ENCODE data around the gene CCBE1. TPM values are rescaled to one million over a fixed set of nuclear protein-coding genes. Genes with fewer than 3 reads are reported as not detected.
"Not testable (repeated sequence)": the region's sequence is repeated elsewhere in the genome, so short reads cannot be mapped to it uniquely, and the experiment has no call there.

Gene CCBE1
- total RNA-seq, 1 experiment from 2014 or later = 1.3 TPM

DNA sequence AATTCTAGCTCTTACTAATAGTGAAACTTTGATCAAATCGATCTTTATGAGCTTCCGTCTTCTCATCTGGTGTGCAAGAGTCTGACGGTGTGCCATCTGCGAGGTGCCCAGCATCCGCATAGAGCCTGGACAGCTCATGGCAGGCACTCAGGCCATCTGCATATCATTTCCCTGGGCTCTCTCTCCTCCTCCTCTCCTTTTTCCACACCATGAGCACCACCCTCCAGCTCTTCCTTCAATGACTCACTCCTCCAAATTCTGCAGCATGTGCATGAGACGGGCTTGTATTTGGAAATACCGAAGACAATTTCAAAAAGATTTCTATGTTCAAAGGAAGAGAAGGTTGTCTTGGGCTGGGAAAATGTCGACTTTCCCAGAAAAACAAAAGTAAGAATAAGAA is 161.1 kb downstream of the CCBE1 start:
- no peaks in the 10 kb centered on the region for H3K36me3 ChIP-seq (replicated peaks; ENCODE audit: control insufficient read depth, insufficient read depth, low read length)
- no peak overlapping the region for H3K4me3 ChIP-seq (ENCODE audit: insufficient read depth, low read depth, low read length)
- no peak for DNase-seq
- no peaks in the 10 kb centered on the region for H3K27me3 ChIP-seq (ENCODE audit: control insufficient read depth, insufficient read depth, low read length)

- H3K36me3 ChIP-seq (replicated peaks; ENCODE audit: control insufficient read depth, insufficient read depth, low read length) = no peaks in the 10 kb centered on the region
- no peak for DNase-seq
- no peak overlapping the region for H3K4me3 ChIP-seq (ENCODE audit: insufficient read depth, low read depth, low read length)
- no peaks in the 10 kb centered on the region for H3K27me3 ChIP-seq (ENCODE audit: control insufficient read depth, insufficient read depth, low read length)
Measured at GRCh38 chr18:59535055-59535454, 162.2 kb downstream of the CCBE1 start.

DNA sequence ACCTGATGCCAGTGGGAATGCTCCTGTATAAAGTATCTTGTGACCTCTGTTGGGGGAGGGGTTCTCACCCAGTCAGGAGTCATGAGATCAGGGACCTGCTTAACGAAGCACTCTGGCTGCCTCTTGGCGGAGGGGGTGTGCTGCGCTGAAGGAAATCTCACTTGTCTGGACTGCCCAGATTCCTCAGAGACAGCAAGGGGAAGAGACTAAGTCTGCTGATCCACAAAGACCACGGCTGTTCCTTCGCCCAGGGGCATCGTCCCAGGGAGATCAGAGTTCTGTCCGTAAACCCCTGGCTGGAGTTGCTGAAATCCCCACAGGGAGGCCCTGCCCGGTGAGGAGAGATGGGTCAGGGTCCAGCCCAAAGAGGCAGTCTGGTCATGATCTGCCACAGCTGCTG is 168.4 kb downstream of the CCBE1 start:
- no peak for DNase-seq
- H3K4me3 ChIP-seq (ENCODE audit: insufficient read depth, low read depth, low read length) = no peak overlapping the region
- H3K27me3 ChIP-seq (ENCODE audit: control insufficient read depth, insufficient read depth, low read length) = no peaks in the 10 kb centered on the region
- H3K36me3 ChIP-seq (replicated peaks; ENCODE audit: control insufficient read depth, insufficient read depth, low read length) = no peaks in the 10 kb centered on the region

DNA sequence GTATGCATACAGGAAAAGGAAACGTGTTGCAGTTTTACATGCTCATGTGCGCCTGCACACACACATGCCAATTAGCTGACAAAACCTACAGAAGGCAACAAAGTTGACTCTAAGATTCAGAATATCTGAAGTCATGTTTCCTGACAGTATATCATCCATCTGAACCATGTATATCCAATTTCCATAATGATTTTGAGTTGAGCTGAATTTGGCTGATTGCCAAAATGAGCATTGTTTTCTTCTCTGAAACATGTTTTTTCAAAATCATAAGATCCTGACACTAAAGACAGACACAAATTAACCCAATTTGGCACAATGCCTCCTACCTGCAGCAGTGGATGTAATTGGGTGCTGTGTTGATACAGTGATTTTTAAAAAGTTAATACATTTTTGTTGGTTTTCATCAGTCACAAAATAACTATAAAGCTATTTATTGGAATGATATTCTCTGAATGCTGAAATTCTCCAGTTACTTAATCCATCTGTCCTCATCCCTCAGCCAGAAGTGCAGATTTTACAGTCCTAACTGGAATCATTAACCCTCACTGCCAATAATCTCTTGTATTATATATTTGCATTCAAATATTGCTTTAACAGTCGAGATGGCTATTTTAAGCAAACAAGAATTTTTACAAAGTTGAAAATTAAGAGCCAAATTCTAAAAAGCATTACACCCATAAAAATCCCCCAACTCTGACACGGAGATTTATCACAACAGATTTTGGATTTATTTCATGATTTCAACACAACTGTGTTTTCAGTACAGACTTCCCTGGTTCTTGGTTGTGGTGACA is 176.5 kb downstream of the CCBE1 start:
- no peak for DNase-seq
- no peaks in the 10 kb centered on the region for H3K36me3 ChIP-seq (replicated peaks; ENCODE audit: control insufficient read depth, insufficient read depth, low read length)
- no peaks in the 10 kb centered on the region for H3K27me3 ChIP-seq (ENCODE audit: control insufficient read depth, insufficient read depth, low read length)
- no peak overlapping the region for H3K4me3 ChIP-seq (ENCODE audit: insufficient read depth, low read depth, low read length)

DNA sequence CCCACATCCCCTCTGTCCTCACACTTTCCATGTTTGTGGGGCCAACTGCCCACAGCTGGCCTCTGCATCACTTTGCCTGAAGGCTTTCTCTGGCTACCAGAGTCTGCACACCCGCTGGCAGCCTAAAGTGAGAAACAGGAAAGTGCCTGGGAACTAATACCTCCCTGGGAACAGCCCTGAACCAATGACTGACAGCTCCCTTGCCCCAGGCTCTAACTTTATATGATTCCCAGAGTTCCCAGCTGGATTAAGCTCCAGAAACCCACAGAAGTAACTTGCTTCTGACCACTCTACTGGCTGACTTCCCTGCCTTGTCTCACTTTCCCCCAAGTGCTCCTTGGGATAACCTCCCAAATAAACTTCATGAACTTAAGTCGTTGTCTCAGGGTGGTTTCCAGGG is 178.5 kb downstream of the CCBE1 start:
- Histone ChIP-seq H3K4me3 (ENCODE audit: insufficient read depth, low read depth, low read length) (no peak overlapping the region), H3K36me3 (replicated peaks; ENCODE audit: control insufficient read depth, insufficient read depth, low read length) (no peaks in the 10 kb centered on the region), H3K27me3 (ENCODE audit: control insufficient read depth, insufficient read depth, low read length) (no peaks in the 10 kb centered on the region)
- DNase-seq = no peak

- no peaks in the 10 kb centered on the region for H3K36me3 ChIP-seq (replicated peaks; ENCODE audit: control insufficient read depth, insufficient read depth, low read length)
- H3K27me3 ChIP-seq (ENCODE audit: control insufficient read depth, insufficient read depth, low read length) = no peaks in the 10 kb centered on the region
- no peak overlapping the region for H3K4me3 ChIP-seq (ENCODE audit: insufficient read depth, low read depth, low read length)
- peak; percentile 48 for DNase-seq
Measured at GRCh38 chr18:59517446-59518165, 179.6 kb downstream of the CCBE1 start.

DNA sequence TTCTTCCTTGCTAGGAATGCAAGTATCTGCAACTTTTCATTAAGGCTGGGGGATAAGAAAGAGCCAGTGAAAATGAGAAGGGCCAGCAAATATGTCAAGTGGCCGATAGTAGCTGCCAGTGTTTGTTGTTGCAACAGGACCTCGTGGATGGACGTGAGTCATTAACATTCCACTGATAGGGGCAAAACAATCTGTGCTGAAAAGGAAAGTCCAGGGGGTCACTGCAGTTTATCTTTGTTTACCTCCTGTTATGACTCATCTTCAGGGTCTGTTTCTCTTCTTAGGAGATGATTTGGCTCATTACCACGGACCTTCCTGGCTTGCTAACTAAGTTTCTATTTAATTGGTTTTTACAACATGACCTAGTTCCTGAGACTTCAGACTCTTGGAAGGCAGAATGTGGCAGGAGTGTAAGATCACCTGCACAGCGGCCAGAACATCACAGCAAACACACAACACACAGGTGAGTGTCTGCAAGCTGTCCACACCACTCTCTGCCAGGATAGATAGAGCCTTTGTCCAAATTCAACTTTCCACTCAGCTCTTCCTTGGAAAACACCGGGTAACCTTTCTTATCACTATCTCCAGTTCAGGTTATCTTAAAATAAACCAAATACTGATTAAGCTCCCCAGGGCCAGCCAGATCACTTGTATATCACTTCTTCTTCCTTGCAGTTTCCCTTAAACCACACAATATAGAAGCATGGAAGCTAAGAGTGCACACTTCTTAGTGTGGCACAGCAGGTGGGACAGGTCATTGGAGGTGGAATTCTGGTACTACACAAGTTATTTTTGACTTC is 180.7 kb downstream of the CCBE1 start:
- peak; percentile 27 for DNase-seq
- Histone ChIP-seq H3K36me3 (replicated peaks; ENCODE audit: control insufficient read depth, insufficient read depth, low read length) (no peaks in the 10 kb centered on the region), H3K4me3 (ENCODE audit: insufficient read depth, low read depth, low read length) (no peak overlapping the region), H3K27me3 (ENCODE audit: control insufficient read depth, insufficient read depth, low read length) (no peaks in the 10 kb centered on the region)

DNA sequence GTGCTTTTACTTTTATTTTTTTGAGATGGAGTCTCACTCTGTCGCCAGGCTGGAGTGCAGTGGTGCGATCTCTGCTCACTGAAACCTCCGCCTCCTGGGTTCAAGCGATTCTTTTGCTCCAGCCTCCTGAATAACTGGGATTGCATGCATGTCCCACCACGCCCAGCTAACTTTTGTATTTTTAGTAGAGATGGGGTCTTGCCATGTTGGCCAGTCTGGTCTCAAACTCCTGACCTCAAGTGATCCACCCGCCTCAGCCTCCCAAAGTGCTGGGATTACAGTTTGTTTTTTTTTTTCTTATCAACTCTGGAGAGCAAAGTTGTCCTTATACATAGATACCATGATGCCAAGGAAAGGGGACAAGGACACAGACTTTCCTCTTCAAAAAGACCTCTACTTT is 181.3 kb downstream of the CCBE1 start:
- not testable (repeated sequence) for DNase-seq; H3K4me3 ChIP-seq (ENCODE audit: insufficient read depth, low read depth, low read length); H3K27me3 ChIP-seq (ENCODE audit: control insufficient read depth, insufficient read depth, low read length); H3K36me3 ChIP-seq (replicated peaks; ENCODE audit: control insufficient read depth, insufficient read depth, low read length)

DNA sequence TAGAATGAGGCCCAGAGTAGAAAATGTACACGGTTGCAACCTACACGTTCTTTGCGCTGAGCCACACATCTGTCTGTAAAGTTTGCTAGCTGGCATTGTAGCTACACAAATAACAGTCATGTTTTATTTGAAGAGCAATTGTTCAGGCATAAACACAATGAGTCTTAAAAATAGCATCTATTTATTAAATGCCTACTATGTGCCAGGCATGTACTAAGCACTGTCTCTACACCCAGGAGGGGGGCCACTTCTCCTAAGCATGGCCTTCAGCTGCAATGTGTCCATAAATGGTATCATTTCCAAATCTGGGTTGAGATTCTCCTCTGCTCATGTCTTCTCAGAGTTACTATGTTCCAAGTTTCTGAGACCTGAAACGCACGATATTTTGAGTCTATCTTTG is 182.1 kb downstream of the CCBE1 start:
- no peaks in the 10 kb centered on the region for H3K27me3 ChIP-seq (ENCODE audit: control insufficient read depth, insufficient read depth, low read length)
- no peaks in the 10 kb centered on the region for H3K36me3 ChIP-seq (replicated peaks; ENCODE audit: control insufficient read depth, insufficient read depth, low read length)
- no peak for DNase-seq
- H3K4me3 ChIP-seq (ENCODE audit: insufficient read depth, low read depth, low read length) = no peak overlapping the region

- Histone ChIP-seq H3K27me3 (ENCODE audit: control insufficient read depth, insufficient read depth, low read length) (no peaks in the 10 kb centered on the region), H3K36me3 (replicated peaks; ENCODE audit: control insufficient read depth, insufficient read depth, low read length) (no peaks in the 10 kb centered on the region), H3K4me3 (ENCODE audit: insufficient read depth, low read depth, low read length) (no peak overlapping the region)
- no peak for DNase-seq
Measured at GRCh38 chr18:59514203-59514602, 183.0 kb downstream of the CCBE1 start.

DNA sequence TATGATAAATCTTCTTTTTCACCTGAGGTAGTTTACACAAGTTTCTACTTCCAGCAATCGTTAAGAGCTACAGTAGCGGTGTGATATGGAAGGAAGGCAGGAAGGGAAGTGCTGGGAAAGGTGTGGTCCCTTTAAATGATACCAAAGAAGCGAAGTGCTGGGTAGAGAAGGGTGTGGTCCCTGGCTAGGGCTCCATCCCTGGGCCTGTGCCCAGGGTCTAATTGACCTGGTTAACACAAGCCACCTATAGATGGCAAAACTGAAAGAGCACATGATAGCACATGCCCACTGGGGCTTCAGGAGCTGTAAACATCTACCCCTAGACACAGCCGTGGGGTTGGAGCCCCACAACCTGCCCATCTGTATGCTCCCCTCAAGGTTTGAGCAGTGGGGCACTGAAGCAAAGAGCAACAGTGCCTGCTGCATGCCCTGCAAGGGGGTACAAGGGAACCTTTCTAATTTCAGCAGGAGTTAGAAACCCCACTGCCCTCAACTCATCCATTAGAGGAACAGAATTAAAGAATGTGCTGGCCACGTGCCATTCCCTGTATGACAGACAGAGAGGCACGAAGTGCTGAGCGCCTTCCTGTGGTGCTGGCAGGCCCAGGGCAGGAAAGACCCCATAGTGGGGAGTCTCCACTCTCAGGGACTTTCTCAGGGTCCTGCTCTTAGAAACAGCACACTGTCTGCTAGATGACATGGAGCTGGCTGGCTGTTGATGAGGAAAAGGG is 185.0 kb downstream of the CCBE1 start:
- Histone ChIP-seq H3K27me3 (ENCODE audit: control insufficient read depth, insufficient read depth, low read length) (no peaks in the 10 kb centered on the region), H3K4me3 (ENCODE audit: insufficient read depth, low read depth, low read length) (no peak overlapping the region), H3K36me3 (replicated peaks; ENCODE audit: control insufficient read depth, insufficient read depth, low read length) (no peaks in the 10 kb centered on the region)
- no peak for DNase-seq

DNA sequence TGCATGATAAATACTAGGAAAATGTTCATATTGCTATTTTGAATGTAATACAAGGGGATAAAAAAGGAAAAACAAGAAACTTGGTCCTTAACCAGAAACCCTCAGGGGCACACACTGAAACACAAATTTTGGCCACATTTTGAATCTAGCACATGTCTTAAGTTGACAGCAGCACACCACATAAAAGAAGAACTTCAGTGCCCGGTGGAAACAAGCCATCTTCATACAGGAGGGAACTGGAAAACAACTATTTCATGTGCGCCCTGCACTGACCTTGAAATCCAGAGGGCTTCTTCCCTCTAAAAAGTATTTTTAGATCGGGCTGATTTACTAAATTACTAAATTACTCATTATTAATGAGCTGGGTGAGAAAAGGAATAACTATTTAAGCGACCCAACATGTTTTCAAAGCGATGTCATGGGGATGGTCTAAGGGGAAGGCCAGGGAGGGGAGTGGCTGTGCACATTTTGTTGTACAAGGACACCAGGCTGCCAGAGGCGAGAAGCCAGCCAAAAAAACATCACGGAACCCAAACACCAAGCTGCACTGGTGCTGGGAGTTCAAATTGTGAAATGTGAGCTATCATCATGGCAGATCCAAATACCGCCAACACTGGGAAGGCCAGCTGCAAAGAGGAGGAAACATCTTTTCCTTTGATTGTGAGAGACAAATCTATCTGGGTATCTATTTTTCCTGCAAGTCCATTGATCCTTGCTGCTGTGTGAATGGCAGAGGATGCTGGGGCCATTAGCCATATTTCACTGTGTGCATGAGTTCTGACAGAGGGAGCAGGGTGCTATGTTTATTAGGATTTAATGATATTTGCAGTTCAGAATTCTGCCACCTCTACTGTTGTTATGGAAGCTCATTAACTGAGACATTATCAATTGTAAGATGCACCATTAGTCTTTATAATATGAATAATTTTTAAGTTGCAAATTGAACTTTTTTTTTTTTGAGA is 187.5 kb downstream of the CCBE1 start:
- Histone ChIP-seq H3K4me3 (ENCODE audit: insufficient read depth, low read depth, low read length) (no peak overlapping the region), H3K36me3 (replicated peaks; ENCODE audit: control insufficient read depth, insufficient read depth, low read length) (no peaks in the 10 kb centered on the region), H3K27me3 (ENCODE audit: control insufficient read depth, insufficient read depth, low read length) (no peaks in the 10 kb centered on the region)
- no peak for DNase-seq

DNA sequence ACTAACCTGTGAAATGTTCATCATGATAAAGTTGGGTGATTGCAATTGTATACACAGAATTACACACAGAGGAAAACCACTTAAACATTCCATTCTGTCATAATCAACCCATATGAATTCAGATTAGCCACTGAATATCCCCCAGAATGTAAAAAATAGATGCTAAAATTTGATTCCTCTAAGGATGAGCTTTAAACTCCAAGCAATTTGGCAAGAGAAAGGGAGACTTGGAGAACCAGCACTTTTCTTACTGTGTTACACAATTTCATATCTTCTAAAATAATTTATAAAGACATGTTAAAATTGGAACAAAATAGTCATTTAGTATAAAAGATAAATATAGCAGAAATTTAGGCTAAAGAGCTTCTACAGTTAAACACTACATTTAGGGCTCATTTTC is 191.9 kb downstream of the CCBE1 start:
- DNase-seq = no peak
- H3K4me3 ChIP-seq (ENCODE audit: insufficient read depth, low read depth, low read length) = no peak overlapping the region
- H3K36me3 ChIP-seq (replicated peaks; ENCODE audit: control insufficient read depth, insufficient read depth, low read length) = no peaks in the 10 kb centered on the region
- no peaks in the 10 kb centered on the region for H3K27me3 ChIP-seq (ENCODE audit: control insufficient read depth, insufficient read depth, low read length)
